Right cardiac atrium (tissue), 5 donors: ENCODE measurements around the gene NAT8L. TPM values are rescaled to one million over a fixed set of nuclear protein-coding genes. Genes with fewer than 3 reads are reported as not detected.

Experiments
- ATAC-seq, 2 donors: fragments of 200-7000 bp; cut with Tn5 transposase; one replicate each; pipeline versions ENCODE4 v1.8.0 to v1.9.1; 2020; ENCODE audit warnings: moderate library complexity in 2 of 2, mild to moderate bottlenecking in 1 of 2
- DNase-seq, 3 donors: peaks; one replicate each; pipeline ENCODE4 v3.0.0-alpha.2; 2020
- H3K27ac ChIP-seq: one replicate; pipeline ENCODE4 v1.5.1; 2013; ENCODE audit warnings: mild to moderate bottlenecking, low read length, control low read depth, moderate library complexity
- H3K27me3 ChIP-seq: one replicate; pipeline ENCODE4 v1.6.1; 2013; ENCODE audit not compliant: control insufficient read depth, insufficient read depth
- H3K4me1 ChIP-seq: one replicate; pipeline ENCODE4 v1.6.1; 2013; ENCODE audit warnings: low read length; ENCODE audit not compliant: control insufficient read depth, insufficient read depth
- H3K4me3 ChIP-seq: one replicate; pipeline ENCODE4 v1.5.1; 2013; ENCODE audit warnings: low read length, control low read depth
- H3K9me3 ChIP-seq: one replicate; pipeline ENCODE4 v1.6.1; 2013; ENCODE audit warnings: low read length; ENCODE audit not compliant: control insufficient read depth
- WGBS: extraction: QIAGEN DNeasy Blood & Tissue Kit; methylation state at CpG from one replicate; pipeline ENCODE4 v1.1.7; 2013; 5-methylcytosine and 5-hydroxymethylcytosine counted together
- intact Hi-C, 4 donors: fragments of 100-400 bp; cut with DNase I; formaldehyde crosslinking; loops; one replicate each; pipeline versions ENCODE4 v1.11.0 to v1.14.0; 2022 to 2023
- polyA plus RNA-seq: library from polyadenylated mRNA; stranded (reverse); fragments of 200-250 nt; gene quantifications from one replicate; pipeline ENCODE4 v1.2.3, GENCODE V29; 2013
- total RNA-seq, 4 donors: library from RNA; stranded (reverse); fragmentation: NEBNext Ultra II Directional; extraction: Animal tissue kit (Norgen Biotek cat#: 25700); gene quantifications; one replicate each; pipeline ENCODE4 v1.2.1, GENCODE V29; 2021
- donor health status: healthy with polysubstance abuse.
- donor health status: DM: no; HTN: yes; CAD: no.
- donor health status: DM: no; HTN: no; CAD: no.
- donor health status: DM: no; HTN: yes; CAD: no; lungs with severe emphysema.
- donor health status: DM: yes; HTN: yes; CAD: no.

Gene NAT8L
- total and polyA plus RNA-seq, 5 donors, result 2.8 to 5.2 (median 3.2) TPM

DNA sequence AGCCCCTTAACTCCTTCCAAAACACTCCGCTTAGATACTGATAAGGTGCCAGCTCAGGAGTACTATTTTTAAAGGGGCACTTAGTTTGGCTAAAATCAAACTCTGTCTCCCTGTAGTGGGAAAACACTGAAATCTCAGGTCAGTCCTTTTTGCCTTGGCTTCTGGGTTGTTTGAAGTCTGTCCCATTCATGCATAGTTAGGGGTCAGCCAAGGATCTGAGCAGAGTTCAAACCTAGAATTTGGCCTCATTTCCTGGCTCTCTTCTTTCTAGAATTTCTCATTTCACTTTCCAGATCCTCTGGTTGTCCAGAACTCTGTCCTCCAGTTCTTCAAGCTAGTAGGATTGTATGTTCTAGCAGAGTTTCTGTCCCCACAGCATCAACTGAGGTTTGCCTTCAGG is 31.5 kb downstream of the NAT8L start:
- H3K27ac ChIP-seq, result no peak overlapping the region
- intact Hi-C loops, result no loop called here
- H3K4me1 ChIP-seq, result no peaks in the 10 kb centered on the region
- WGBS, result 55% methylated on average over 1 of the region's 1 CpG
- DNase-seq (no peak), ATAC-seq (no peak)
- H3K27me3 ChIP-seq, result no peaks in the 10 kb centered on the region
- H3K4me3 ChIP-seq, result no peak overlapping the region
- no peaks in the 10 kb centered on the region for H3K9me3 ChIP-seq

DNA sequence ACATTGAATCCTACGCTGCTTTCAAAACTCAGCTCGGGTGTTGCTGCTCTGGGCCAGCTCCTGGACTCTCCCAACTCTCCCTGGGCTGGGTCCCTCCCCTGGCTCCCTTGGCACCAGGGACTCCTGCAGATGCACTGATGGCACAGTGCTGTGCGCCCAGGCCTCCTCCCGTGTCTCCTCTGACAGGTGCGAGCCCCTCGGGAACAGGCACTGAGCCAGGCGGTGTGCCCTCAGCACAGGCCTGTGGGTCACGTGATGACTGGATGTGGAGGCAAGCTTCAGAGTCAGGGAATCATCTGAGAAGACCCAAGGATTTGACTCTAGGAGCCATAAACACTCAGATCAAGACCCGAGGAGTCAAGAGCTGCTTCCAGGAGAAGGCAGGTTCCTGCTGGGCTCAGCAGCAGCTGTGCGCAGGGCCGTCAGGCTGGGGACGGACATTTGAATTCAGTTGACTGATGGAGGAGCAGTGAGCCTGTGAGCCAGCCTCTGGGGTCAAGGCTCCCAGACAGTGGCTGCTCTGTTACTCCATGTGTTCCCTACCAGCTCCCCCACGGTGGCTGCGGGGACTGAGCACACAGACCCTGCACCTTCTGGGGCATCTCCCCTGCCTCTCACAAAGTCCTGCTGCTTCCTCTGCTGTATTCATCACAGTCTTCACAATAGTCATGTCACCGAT is 33.0 kb downstream of the NAT8L start:
- H3K9me3 ChIP-seq, result no peaks in the 10 kb centered on the region
- no peak overlapping the region for H3K27ac ChIP-seq
- ATAC-seq, result no peak
- no peak for DNase-seq
- H3K27me3 ChIP-seq, result no peaks in the 10 kb centered on the region
- no peaks in the 10 kb centered on the region for H3K4me1 ChIP-seq
- intact Hi-C loops, result no loop called here
- 89% methylated on average over 15 of the region's 15 CpGs for WGBS
- no peak overlapping the region for H3K4me3 ChIP-seq

DNA sequence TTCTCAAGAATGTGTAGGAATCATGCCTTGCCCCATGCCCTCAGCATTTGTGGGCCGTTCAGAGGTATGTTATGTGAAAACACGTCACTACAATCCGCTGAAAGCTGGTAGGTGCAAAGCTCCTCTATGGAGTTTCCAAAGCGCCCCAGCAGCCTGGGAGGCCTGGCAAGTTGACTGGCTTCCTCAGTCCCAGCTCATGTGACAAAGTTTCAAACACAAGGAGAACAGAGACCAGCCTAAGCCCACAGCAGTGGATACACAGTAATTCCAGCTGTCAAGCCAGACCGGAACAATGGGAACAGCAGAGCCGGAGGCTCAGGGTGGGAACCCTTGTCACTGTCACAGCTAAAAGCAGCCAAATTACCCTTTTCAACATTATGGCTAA is 33.5 kb downstream of the NAT8L start:
- intact Hi-C loops, result no loop called here
- Histone ChIP-seq H3K4me3 (no peak overlapping the region), H3K4me1 (no peaks in the 10 kb centered on the region), H3K27ac (no peak overlapping the region), H3K27me3 (no peaks in the 10 kb centered on the region), H3K9me3 (no peaks in the 10 kb centered on the region)
- ATAC-seq (no peak), DNase-seq (no peak)
- 87% methylated on average over 6 of the region's 6 CpGs for WGBS

DNA sequence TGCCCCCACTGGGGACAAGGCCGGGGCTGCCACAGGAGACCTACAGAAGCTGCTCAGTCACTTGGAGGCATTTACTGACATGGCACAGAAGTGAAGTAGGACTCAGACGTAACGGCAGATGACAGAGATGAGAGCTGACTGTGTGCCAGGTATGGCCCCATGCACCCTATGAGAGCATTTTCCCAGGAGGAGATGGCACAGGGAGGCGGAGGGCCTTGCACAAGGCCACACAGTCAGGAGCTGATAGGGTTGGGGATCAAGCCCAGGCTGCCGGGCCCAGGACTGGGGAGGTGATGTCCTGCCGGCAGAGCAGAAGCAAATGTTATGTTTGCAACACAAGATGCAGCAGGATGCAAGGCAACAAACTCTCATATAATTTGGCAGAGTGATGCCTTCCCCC is 34.1 kb downstream of the NAT8L start:
- no peak overlapping the region for H3K4me3 ChIP-seq
- H3K27me3 ChIP-seq, result no peaks in the 10 kb centered on the region
- intact Hi-C loops, result no loop called here
- WGBS, result 85% methylated on average over 6 of the region's 6 CpGs
- H3K9me3 ChIP-seq, result no peaks in the 10 kb centered on the region
- H3K4me1 ChIP-seq, result no peaks in the 10 kb centered on the region
- H3K27ac ChIP-seq, result no peak overlapping the region
- ATAC-seq (no peak), DNase-seq (no peak)

DNA sequence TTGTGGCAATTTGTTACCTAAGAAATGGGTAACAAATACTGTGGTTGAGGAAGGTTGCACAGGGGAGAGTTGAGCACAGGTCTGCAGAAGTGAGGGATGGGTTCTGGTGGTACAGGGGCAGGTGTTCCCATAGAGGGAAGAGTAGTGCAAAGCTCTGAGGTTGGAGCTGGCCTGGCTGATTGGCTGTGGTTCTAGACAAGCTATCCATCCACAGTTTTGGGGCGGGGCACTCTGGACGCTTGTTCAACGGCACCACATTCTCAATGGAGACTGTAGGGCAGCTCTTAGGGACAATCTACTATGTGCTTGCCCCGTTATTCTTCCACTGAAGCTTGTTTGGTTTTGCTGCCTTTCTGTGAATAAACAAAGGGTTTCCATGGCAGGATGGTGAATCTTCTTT is 35.4 kb downstream of the NAT8L start:
- WGBS, result 92% methylated on average over 4 of the region's 4 CpGs
- intact Hi-C loops, result no loop called here

DNA sequence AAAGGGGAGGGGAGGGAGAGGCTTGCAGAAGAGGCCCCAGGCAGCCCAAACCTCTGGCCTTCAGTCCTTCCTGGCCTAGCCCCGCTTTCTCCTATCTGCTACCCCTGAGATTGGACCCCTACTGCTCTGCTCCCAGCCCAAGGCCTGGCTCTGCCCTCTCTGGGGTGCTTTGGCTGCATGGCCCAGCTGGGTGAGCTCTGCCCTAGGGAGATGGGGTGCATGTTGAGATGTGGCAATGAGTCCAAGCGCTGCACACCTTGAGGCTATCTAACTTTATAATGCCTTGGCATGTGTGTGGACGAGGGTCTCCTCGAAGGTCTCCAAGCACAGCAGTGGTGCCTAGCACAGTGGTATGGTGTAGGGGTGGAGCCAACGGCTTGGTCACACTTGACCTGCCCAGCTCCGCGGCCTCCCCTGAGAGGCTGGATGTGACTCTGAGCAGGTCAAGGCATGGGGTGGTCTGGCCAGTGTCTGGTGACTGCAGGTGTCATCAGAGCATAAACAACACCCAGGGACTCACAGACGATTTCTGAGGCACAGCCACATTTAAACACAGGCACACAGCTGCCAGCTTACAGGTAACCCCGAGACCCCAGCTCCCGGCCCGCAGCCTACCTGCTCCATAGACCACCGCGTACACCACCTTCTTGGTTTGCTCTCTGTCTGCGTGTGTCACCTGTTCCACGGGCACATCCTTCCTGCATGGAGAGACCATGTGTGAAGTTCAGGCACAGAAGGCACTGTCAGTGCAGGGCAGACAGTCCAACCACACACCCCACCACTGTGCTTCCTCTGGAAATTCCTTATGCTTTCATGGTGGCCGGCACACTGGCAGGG is 36.3 kb downstream of the NAT8L start:
- Histone ChIP-seq H3K27ac (no peak overlapping the region), H3K4me1 (no peaks in the 10 kb centered on the region), H3K27me3 (no peaks in the 10 kb centered on the region), H3K9me3 (no peaks in the 10 kb centered on the region), H3K4me3 (no peak overlapping the region)
- ATAC-seq (peak in 1 of 2 donors; percentile 32), DNase-seq (no peak)
- 85% methylated on average over 16 of the region's 16 CpGs for WGBS
- intact Hi-C loops, result no loop called here

More for the DNA sequence above, 35.4 kb downstream of the NAT8L start:
- no peak overlapping the region for H3K27ac ChIP-seq
- no peaks in the 10 kb centered on the region for H3K4me1 ChIP-seq
- H3K27me3 ChIP-seq, result no peaks in the 10 kb centered on the region
- no peak for ATAC-seq
- no peak overlapping the region for H3K4me3 ChIP-seq
- DNase-seq, result no peak
- no peaks in the 10 kb centered on the region for H3K9me3 ChIP-seq

DNA sequence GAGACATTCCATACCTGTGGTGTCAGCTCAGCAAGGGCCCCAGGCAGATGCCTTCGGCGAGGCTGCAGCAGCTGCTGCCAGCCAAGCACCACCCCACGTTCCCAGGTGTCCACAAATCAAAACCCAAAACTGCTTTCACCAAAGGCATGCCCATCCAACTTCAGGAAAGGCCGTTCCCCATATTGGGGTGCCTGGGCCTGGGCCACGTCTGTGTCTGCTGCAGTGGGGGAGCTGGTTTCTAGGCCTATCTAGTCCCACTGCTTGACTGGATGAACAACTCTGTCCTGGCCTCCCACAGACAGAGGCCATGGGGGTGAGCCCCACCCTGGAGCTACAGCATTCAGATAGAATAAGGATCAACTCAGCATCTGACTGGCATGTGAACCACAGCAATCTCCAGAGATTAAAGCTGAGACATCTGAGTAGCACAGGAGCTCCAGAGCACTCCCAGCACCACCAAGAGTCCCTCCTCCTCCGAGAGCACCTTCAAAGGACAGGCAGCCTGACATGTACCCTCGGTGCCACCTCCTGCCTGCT is 37.0 kb downstream of the NAT8L start:
- DNase-seq (no peak), ATAC-seq (no peak)
- Histone ChIP-seq H3K9me3 (no peaks in the 10 kb centered on the region), H3K27me3 (no peaks in the 10 kb centered on the region), H3K4me1 (no peaks in the 10 kb centered on the region), H3K4me3 (no peak overlapping the region), H3K27ac (no peak overlapping the region)
- intact Hi-C loops, result no loop called here
- 83% methylated on average over 7 of the region's 7 CpGs for WGBS

DNA sequence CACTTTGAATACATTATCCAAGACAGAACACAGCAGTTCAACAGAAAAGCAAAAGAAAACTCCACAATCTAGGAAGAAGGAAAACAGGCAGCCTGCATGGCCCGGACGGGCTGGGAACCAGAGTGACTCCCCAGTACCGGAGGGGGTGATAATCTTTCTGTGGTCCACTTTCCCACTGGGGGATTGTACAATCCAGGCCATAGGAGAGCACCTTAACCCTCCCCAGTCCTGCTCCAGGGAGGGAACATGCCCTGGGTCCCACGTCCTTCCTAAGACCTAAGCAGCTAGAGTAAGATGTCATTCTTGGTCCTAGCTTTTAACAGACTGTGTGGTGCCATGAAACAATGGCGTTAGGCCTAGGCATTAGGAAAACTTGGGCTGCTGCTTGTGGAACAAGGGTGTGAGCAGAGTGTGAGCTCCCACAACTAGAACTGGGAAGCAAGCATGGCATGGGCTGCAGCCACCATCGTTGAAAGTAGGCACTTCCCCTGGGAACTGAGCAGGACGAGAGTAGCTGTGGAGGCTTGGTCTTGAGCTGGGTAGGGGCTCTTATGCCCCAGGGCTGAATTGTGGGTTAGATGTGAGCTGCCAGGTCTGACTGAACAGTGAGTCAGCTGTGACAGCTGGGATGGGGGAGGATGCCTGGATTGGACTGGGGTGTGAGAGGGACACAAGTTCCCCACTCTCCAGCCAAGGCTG is 42.4 kb downstream of the NAT8L start:
- Histone ChIP-seq H3K4me3 (no peak overlapping the region), H3K27ac (no peak overlapping the region), H3K9me3 (peaks cover 5% of the 10 kb centered on the region), H3K4me1 (no peaks in the 10 kb centered on the region), H3K27me3 (no peaks in the 10 kb centered on the region)
- intact Hi-C loops, result no loop called here
- ATAC-seq (no peak), DNase-seq (no peak)
- WGBS, result 84% methylated on average over 7 of the region's 7 CpGs

DNA sequence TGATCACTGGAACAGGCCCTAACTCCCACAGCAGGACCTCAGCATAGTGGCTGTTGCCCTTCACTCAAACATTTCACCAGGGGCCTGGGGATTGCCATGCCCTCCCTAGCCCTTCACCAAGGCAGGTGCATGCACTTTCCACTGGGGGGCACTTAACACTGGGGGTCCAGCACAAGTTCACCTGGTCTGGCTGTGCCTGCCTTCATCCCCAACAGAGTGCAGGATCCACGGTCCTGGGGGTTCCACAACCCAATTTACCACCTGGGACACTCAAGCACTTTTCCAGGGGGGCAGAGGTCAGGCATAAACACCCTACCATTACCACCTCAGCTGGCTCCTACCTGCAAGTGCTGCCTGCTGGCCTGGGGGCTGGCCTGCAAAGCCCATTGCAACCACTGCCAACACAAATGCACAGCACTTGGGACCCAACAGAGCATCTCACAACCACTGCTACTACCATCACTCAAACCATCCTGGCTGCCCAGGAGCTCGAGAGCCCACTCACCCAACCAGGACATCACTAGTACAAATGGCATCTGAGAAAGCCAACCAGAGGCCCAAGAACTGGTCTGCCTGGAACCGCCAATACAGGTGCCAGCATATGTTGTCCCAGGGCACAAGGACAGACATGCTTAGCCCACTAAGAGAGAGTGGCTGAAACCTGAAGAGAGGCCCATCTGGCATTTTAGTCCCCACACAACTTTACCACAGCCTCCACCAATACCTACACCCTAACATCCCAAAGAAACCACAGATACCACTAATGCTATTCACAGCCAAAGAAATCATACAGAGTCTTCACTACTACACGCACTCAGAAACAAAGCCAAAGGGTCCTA is 43.1 kb downstream of the NAT8L start:
- Histone ChIP-seq H3K9me3 (peaks cover 5% of the 10 kb centered on the region), H3K4me1 (no peaks in the 10 kb centered on the region), H3K27me3 (no peaks in the 10 kb centered on the region), H3K4me3 (no peak overlapping the region), H3K27ac (no peak overlapping the region)
- intact Hi-C loops, result no loop called here
- ATAC-seq (no peak), DNase-seq (no peak)
- WGBS, result 85% methylated on average over 4 of the region's 4 CpGs

DNA sequence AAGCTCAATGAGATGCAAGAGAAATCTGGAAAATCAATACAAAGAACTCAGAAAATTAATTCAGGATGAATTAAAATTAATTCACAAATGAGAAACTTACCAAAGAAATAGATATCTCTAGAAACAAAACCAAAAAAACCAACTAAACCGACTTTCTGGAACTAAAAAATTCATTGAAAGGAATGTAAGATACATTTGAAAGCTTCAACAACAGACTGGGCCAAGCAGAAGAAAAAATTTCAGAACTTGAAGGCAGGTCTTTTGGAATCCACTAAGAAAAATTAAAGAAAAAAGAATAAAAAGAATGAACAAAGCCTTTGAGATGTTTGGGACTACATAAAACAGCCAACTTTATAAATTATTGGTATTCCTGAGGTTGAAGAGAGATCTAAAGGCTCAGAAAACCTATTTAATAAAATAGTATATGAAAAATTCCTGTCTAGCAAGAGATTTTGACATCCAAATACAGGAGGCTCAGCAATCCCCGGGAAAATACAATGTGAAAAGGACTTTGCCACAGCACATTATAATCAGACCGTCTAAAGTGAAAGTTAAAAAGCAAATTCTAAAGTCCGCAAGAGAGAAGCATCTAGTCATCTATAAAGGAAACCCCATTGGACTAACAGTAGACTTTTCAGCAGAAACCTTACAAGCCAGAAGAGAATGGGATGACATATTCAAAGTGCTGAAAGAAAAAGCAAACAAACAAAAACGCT is 44.2 kb downstream of the NAT8L start:
- no peaks in the 10 kb centered on the region for H3K4me1 ChIP-seq
- no peak overlapping the region for H3K27ac ChIP-seq
- ATAC-seq (no peak), DNase-seq (no peak)
- H3K4me3 ChIP-seq, result no peak overlapping the region
- peaks cover 5% of the 10 kb centered on the region for H3K9me3 ChIP-seq
- 88% methylated on average over 5 of the region's 5 CpGs for WGBS
- H3K27me3 ChIP-seq, result no peaks in the 10 kb centered on the region
- intact Hi-C loops, result no loop called here
